A673 (cell line): ENCODE data around the gene LEP.

Experiments
- EZH2 ChIP-seq: fragments of 200-600 bp; sonication (generic); IDR thresholded peaks from 2 replicates; pipeline ENCODE4 v1.6.1; 2017; ENCODE audit warnings: borderline replicate concordance, low read depth, mild to moderate bottlenecking, mixed read lengths, antibody characterized with exemption, low read length; ENCODE audit not compliant: poor library complexity, severe bottlenecking
- TF ChIP-seq, protein P1 (sequence below): fragments of 300-800, 200-600 bp; sonication (generic); conservative IDR thresholded peaks from 2 replicates; pipeline ENCODE4 v1.5.1; 2017; ENCODE audit warnings: low read depth, mild to moderate bottlenecking, antibody characterized with exemption, low read length, moderate library complexity, mixed read lengths

DNA sequence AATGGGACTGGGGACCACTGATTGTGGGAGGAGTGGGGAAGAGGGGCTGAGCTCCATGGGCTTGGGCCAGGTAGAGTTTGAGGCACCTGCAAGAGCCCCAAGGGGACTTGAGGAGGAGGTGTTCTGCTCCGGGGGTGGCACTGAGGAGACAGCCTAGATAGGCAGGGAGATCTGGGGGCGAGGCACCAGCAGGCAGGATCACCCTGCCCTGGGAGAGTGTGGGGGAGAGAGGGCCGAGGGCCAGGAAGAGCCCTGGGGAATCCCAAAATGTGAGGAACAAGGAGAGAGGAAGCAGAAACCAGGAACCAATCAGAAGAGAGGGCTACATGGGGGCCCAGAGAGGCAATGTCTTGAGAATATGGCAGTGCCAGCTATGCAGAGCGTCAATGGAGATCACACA is 34.6 kb downstream of the LEP start:
- no peak for TF ChIP-seq EZH2
- TF ChIP-seq, protein P1, sequence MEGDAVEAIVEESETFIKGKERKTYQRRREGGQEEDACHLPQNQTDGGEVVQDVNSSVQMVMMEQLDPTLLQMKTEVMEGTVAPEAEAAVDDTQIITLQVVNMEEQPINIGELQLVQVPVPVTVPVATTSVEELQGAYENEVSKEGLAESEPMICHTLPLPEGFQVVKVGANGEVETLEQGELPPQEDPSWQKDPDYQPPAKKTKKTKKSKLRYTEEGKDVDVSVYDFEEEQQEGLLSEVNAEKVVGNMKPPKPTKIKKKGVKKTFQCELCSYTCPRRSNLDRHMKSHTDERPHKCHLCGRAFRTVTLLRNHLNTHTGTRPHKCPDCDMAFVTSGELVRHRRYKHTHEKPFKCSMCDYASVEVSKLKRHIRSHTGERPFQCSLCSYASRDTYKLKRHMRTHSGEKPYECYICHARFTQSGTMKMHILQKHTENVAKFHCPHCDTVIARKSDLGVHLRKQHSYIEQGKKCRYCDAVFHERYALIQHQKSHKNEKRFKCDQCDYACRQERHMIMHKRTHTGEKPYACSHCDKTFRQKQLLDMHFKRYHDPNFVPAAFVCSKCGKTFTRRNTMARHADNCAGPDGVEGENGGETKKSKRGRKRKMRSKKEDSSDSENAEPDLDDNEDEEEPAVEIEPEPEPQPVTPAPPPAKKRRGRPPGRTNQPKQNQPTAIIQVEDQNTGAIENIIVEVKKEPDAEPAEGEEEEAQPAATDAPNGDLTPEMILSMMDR = no peak
